ENCODE measurements around the gene ZNF688. TPM values are rescaled to one million over a fixed set of nuclear protein-coding genes. Genes with fewer than 3 reads are reported as not detected.

Gene ZNF688
- total and polyA plus RNA-seq, 2 of the 13 experiments (the other 11 are each of a cell fraction or from before 2014, with no cell fraction given), result 2.4 to 5.4 TPM

- 0 out of 2 replicates have a peak, but pooled peaks have one; percentile 53 for TF ChIP-seq TMF1 (CRISPR knock-in tag; IDR thresholded peaks at IDR 0.05; ENCODE audit: low read depth)
- TF ChIP-seq NFE2L1 (CRISPR knock-in tag; IDR thresholded peaks at IDR 0.05; ENCODE audit: borderline replicate concordance), result no peak
- TF ChIP-seq ZNF343 (CRISPR knock-in tag; IDR thresholded peaks at IDR 0.05), result 0 out of 2 replicates have a peak, but pooled peaks have one; percentile 6
- TF ChIP-seq HNRNPK (IDR thresholded peaks at IDR 0.05; ENCODE audit: low read depth, low read length, poor library complexity, severe bottlenecking), result peak; percentile 91
- TF ChIP-seq NR2F6 (IDR thresholded peaks at IDR 0.05), result no peak
- peak; percentile 6; the same call in 1 of the 2 replicates for TF ChIP-seq NR2F6 (CRISPR knock-in tag; IDR thresholded peaks at IDR 0.05)
- peak; percentile 78 for TF ChIP-seq ZNF687 (CRISPR knock-in tag; IDR thresholded peaks at IDR 0.05)
- no peak; the same call in 1 of the 2 replicates for TF ChIP-seq ZFP1 (CRISPR knock-in tag; IDR thresholded peaks at IDR 0.05)
- TF ChIP-seq FOXM1 (CRISPR knock-in tag; IDR thresholded peaks at IDR 0.05), result no peak; the same call in 1 of the 2 replicates
- TF ChIP-seq POGK (CRISPR knock-in tag; conservative IDR thresholded peaks at IDR 0.05), result peak; percentile 67
- TF ChIP-seq RFX5 (IDR thresholded peaks at IDR 0.05; ENCODE audit: low read depth, low read length), result peak; percentile 42; the same call in 1 of the 2 replicates
- TF ChIP-seq PHF5A (CRISPR knock-in tag; IDR thresholded peaks at IDR 0.05; ENCODE audit: low read depth, unreplicated experiment), result no peak
- TF ChIP-seq GABPB1 (CRISPR knock-in tag; IDR thresholded peaks at IDR 0.05), result peak; percentile 76
- TF ChIP-seq PLRG1 (conservative IDR thresholded peaks at IDR 0.05), result no peak
- no peak for TF ChIP-seq ZNF160 (CRISPR knock-in tag; IDR thresholded peaks at IDR 0.05)
- no peak for TF ChIP-seq CREB3 (CRISPR knock-in tag; IDR thresholded peaks at IDR 0.05)
- no peak for TF ChIP-seq POLR2AphosphoS2 (IDR thresholded peaks at IDR 0.05; ENCODE audit: low read depth, low read length)
- no peak for TF ChIP-seq ZNF101 (CRISPR knock-in tag; IDR thresholded peaks at IDR 0.05; ENCODE audit: borderline replicate concordance, low read depth)
- no peak for TF ChIP-seq LCORL (IDR thresholded peaks at IDR 0.05)
- TF ChIP-seq LCORL (CRISPR knock-in tag; IDR thresholded peaks at IDR 0.05), result peak; percentile 81
- peak; percentile 31; the same call in 1 of the 2 replicates for TF ChIP-seq RXRB (CRISPR knock-in tag; IDR thresholded peaks at IDR 0.05; ENCODE audit: borderline replicate concordance)
- no peak for TF ChIP-seq DDIT3 (CRISPR knock-in tag; IDR thresholded peaks at IDR 0.05)
- TF ChIP-seq NR2F2 (IDR thresholded peaks at IDR 0.05; ENCODE audit: borderline replicate concordance, low read depth), result peak; percentile 29; the same call in 1 of the 2 replicates
- peak; percentile 61; the same call in 1 of the 2 replicates for TF ChIP-seq KLF13 (CRISPR knock-in tag; IDR thresholded peaks at IDR 0.05)
Observed at GRCh38 chr16:30526823-30527634, 44.5 kb downstream of the ZNF688 start (continued).

Measured in HepG2 (cell line).